ENCODE measurements around the gene SPDYE6. TPM values are rescaled to one million over a fixed set of nuclear protein-coding genes. Genes with fewer than 3 reads are reported as not detected.
"Not testable (repeated sequence)": the region's sequence is repeated elsewhere in the genome, so short reads cannot be mapped to it uniquely, and the experiment has no call there.

SPDYE6 gene, protein sequence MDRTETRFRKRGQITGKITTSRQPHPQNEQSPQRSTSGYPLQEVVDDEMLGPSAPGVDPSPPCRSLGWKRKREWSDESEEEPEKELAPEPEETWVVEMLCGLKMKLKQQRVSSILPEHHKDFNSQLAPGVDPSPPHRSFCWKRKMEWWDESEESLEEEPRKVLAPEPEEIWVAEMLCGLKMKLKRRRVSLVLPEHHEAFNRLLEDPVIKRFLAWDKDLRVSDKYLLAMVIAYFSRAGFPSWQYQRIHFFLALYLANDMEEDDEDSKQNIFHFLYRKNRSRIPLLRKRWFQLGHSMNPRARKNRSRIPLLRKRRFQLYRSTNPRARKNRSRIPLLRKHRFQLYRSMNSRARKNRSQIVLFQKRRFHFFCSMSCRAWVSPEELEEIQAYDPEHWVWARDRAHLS
- total RNA-seq (2021; fragmentation: NEBNext Ultra II Directional; extraction: Animal tissue kit (Norgen Biotek cat#: 25700)), result not detected
- long read RNA-seq, partial matches to known transcripts, result 0 of 12 reads
- long read RNA-seq, other reads (novel, unspliced or antisense), result 12 of 12 reads

DNA sequence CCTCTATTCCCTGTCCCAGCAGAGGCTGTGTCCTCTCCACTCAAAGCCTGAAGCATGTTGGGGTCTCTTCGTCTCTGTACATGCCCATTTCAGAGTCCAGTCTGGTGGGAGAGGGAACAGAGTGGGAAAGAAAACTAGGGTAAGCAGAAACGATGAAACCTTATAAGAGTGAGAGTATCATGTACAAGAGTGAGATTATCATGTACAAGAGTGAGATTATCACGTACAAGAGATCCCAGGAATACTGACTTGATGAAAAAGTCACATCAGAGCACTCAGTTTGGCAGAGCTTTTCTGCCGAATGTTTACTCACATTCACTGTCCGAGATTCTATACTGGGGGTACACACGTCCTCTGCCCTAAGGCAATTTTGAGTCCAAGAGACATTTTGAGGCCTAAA lies at the start of gene SPDYE6:
Gene SPDYE6, minus strand, starts transcription at position 101 of the 400 bp plus-strand sequence. CDS start 421 bp downstream, outside the sequence.
- not testable (repeated sequence) for H3K4me3 Mint-ChIP-seq; H3K36me3 Mint-ChIP-seq (ENCODE audit: low read depth); H3K27me3 Mint-ChIP-seq (ENCODE audit: insufficient read depth); H3K4me1 Mint-ChIP-seq (ENCODE audit: low read depth); H3K27ac Mint-ChIP-seq; H3K9me3 Mint-ChIP-seq; DNase-seq

DNA sequence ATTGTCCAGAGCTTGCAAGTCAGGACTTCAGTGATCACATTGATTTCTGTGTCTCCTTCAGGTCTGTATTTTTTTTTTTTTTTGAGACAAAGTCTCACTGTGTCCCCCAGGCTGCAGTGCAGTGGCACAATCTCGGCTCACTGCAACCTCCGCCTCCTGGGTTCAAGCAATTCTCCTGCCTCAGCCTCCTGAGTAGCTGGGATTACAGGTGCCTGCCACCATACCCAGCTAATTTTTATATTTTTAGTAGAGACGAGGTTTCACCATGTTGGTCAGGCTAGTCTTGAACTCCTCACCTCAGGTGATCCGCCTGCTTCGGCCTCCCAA lies 48.6 kb upstream of the SPDYE6 start:
- not testable (repeated sequence) for H3K4me1 Mint-ChIP-seq (ENCODE audit: low read depth); DNase-seq; H3K27ac Mint-ChIP-seq; H3K27me3 Mint-ChIP-seq (ENCODE audit: insufficient read depth); H3K4me3 Mint-ChIP-seq; H3K9me3 Mint-ChIP-seq
- peaks cover 40% of the 10 kb centered on the region for H3K36me3 Mint-ChIP-seq (ENCODE audit: low read depth)
- TF ChIP-seq, protein P1, sequence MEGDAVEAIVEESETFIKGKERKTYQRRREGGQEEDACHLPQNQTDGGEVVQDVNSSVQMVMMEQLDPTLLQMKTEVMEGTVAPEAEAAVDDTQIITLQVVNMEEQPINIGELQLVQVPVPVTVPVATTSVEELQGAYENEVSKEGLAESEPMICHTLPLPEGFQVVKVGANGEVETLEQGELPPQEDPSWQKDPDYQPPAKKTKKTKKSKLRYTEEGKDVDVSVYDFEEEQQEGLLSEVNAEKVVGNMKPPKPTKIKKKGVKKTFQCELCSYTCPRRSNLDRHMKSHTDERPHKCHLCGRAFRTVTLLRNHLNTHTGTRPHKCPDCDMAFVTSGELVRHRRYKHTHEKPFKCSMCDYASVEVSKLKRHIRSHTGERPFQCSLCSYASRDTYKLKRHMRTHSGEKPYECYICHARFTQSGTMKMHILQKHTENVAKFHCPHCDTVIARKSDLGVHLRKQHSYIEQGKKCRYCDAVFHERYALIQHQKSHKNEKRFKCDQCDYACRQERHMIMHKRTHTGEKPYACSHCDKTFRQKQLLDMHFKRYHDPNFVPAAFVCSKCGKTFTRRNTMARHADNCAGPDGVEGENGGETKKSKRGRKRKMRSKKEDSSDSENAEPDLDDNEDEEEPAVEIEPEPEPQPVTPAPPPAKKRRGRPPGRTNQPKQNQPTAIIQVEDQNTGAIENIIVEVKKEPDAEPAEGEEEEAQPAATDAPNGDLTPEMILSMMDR (IDR thresholded peaks at IDR 0.05), result peak; percentile 58; the same call in 1 of the 2 replicates

DNA sequence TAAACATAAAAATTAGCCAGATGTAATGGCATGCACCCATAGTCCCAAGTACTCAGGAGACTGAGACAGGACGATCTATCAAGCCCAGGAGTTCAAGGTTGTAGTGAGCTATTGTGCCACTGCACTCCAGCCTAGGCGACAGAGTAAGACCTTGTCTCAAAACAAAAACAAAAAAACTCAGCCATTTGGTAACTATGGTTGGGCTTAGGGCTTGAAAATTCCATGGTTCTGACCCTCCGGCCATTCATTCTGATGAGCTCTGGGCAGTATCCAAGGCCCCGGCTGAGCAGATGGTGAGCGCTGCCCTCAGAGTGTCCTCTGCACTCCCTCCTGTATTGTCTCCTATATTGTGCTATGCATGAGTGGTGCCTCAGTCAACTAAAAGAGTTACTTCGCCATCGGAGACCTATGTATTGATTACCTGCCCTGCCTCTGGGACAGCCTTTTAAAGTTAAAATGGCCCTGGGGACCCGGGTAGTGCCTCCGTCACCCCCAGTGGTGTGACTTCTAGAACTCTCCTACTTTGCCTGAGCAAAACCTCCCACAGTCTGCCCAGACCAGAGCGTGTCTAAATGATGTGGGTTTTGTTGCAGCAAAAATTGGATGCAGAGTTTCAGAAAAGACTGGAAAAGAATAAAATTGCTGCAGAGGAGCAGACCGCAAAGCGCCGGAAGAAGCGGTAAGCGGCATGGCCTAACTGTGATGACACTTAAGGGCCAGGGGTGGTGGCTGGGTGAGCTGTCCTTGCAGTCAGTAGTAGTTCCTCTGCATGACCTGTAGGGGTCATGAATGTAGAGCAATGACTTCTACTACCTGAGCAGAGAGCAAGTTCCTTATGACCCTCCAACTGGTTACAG lies 48.0 kb upstream of the SPDYE6 start:
- TF ChIP-seq, protein P1 (IDR thresholded peaks at IDR 0.05), result peak; percentile 79
- DNase-seq, result peak; percentile 44
- Mint-ChIP-seq H3K4me1 (ENCODE audit: low read depth) (no peaks in the 10 kb centered on the region), H3K4me3 (no peak overlapping the region), H3K27ac (peak overlapping the region; percentile 56), H3K36me3 (ENCODE audit: low read depth) (peaks cover 37% of the 10 kb centered on the region), H3K27me3 (ENCODE audit: insufficient read depth) (no peaks in the 10 kb centered on the region), H3K9me3 (no peaks in the 10 kb centered on the region)

DNA sequence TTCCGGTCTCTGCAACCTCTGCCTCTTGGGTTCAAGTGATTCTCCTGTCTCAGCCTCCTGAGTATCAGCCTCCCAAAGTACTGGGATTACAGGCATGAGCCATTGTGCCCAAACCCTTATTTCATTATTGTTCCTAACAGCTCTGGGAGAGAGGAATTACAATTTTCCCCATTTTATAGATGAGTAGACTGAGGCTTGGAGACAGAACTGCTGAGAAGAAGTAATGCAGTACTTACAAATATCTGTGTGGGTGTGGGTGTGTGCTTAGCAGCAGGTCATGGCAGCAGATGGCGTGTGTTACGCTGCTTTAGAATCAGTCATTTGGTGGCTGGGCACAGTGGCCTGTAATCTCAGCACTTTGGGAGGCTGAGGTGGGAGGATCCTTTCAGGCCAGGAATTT lies 47.3 kb upstream of the SPDYE6 start:
- H3K4me1 Mint-ChIP-seq (ENCODE audit: low read depth), result no peaks in the 10 kb centered on the region
- peak overlapping the region; percentile 56 for H3K27ac Mint-ChIP-seq
- H3K9me3 Mint-ChIP-seq, result no peaks in the 10 kb centered on the region
- H3K27me3 Mint-ChIP-seq (ENCODE audit: insufficient read depth), result no peaks in the 10 kb centered on the region
- peaks cover 35% of the 10 kb centered on the region for H3K36me3 Mint-ChIP-seq (ENCODE audit: low read depth)
- H3K4me3 Mint-ChIP-seq, result no peak overlapping the region
- TF ChIP-seq, protein P1 (IDR thresholded peaks at IDR 0.05), result no peak
- DNase-seq, result no peak

DNA sequence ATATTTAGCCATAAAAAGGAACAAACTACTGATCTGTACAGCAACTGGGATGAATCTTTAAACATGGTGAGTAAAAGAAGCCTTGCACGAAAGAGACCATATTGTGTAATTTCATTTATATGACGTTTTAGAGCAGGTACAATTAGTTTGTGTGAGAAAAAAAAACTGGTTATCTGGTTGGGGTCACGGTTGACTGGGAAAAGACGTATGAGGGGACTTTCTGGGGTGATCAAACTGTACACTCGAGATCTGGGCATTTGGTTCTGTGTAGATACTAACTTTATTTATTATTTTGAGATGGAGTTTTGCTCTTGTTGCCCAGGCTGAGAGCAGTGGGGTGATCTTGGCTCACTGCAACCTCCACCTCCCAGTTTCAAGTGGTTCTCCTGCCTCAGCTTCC lies 44.1 kb upstream of the SPDYE6 start:
- peaks cover 4% of the 10 kb centered on the region; the same call in 1 of the 2 replicates for H3K27me3 Mint-ChIP-seq (ENCODE audit: insufficient read depth)
- H3K36me3 Mint-ChIP-seq (ENCODE audit: low read depth), result peaks cover 26% of the 10 kb centered on the region
- peaks cover 16% of the 10 kb centered on the region for H3K4me1 Mint-ChIP-seq (ENCODE audit: low read depth)
- TF ChIP-seq, protein P1 (IDR thresholded peaks at IDR 0.05), result no peak
- H3K4me3 Mint-ChIP-seq, result no peak overlapping the region
- H3K9me3 Mint-ChIP-seq, result no peaks in the 10 kb centered on the region
- DNase-seq, result no peak
- no peak overlapping the region for H3K27ac Mint-ChIP-seq

Measured in HFFc6 (cell line).